MG63 (cell line): ENCODE data around the gene SH3PXD2A. TPM values are rescaled to one million over a fixed set of nuclear protein-coding genes. Genes with fewer than 3 reads are reported as not detected.
A peak's percentile ranks its signal among the peaks of the same experiment; 100 is the strongest.
"Not testable (repeated sequence)": the region's sequence is repeated elsewhere in the genome, so short reads cannot be mapped to it uniquely, and the experiment has no call there.

ENCODE experiments used
- DNase-seq: peaks from one replicate; pipeline ENCODE4 v3.0.0-alpha.2; 2020
- H3K27me3 ChIP-seq: fragments of 250-450 bp; sonication (Bioruptor Pico); 2 replicates; pipeline ENCODE4 v1.5.1; 2020; ENCODE audit warnings: mild to moderate bottlenecking, moderate library complexity
- H3K36me3 ChIP-seq: fragments of 250-450 bp; sonication (Bioruptor Pico); 2 replicates; pipeline ENCODE4 v1.5.1; 2020; ENCODE audit warnings: mild to moderate bottlenecking, moderate library complexity
- H3K4me3 ChIP-seq: fragments of 250-450 bp; sonication (Bioruptor Pico); 2 replicates; pipeline ENCODE4 v1.5.1; 2020; ENCODE audit warnings: mild to moderate bottlenecking, moderate library complexity
- H3K9me3 ChIP-seq: fragments of 250-450 bp; sonication (Bioruptor Pico); 2 replicates; pipeline ENCODE4 v1.5.1; 2020; ENCODE audit warnings: mild to moderate bottlenecking, moderate library complexity
- total RNA-seq: library from RNA; depleted of rRNA; stranded (reverse); fragments of >200 nt; shearing (Covaris generic); gene quantifications from 2 replicates; pipeline ENCODE4 v1.2.3, GENCODE V29; 2014; ENCODE audit warnings: low replicate concordance

SH3PXD2A gene
- total RNA-seq, 1 experiment from 2014 or later, result 19.2 TPM

DNA sequence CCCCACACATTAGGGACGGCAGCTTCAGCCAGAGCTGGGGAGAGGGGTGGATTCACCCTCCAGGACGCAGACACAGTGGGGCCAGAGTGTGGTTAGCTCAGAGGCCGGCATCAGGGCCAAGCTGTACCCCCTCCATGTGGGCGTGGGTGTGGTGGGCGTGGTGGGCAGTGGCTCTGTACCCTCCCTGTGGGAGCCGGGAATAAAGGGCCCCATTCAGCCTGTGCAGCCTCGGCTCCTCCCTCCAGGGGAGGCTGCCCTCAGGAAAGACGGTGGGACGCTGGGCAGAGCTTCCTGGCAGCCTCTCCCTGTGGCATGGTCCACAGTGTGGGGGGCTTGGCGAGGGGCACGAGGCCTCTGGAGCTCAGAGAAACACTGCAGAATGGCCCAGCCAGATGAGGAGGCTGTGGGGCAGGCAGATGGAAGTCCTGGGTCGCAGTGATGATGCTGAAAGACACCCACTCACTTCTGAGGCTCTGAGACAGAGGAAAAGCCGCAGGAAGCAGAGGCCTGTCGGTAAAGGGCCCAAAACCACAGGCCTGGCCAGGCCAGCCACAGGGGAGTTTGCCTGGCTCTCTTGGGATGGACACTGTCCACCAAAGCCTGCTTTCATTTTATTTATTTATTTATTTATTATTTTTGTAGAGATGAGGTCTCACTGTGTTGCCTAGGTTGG lies 108.0 kb downstream of the SH3PXD2A start:
- Histone ChIP-seq H3K27me3 (no peaks in the 10 kb centered on the region), H3K36me3 (no peaks in the 10 kb centered on the region), H3K4me3 (no peak overlapping the region), H3K9me3 (peaks cover 3% of the 10 kb centered on the region)
- no peak for DNase-seq

DNA sequence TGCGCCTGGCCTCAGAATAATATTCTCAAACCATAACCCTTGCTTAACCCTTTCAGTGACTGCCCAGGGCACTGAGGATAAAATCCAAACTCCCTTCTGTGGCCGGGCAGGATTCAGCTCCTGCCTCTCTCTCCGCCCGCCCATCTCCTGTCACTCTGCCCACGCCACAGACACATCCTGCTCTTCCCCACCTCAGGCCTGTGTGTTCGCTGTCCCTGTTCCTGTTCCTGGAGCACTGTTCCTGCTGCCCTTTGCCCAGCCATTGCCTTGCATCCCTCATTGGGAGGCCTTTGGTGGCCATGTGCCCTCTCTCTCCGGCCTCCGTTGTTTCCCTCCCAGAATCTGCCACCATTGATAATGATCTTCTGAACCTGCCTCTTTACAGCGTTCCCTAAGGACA lies 108.8 kb downstream of the SH3PXD2A start:
- no peaks in the 10 kb centered on the region for H3K27me3 ChIP-seq
- DNase-seq, result no peak
- no peaks in the 10 kb centered on the region for H3K9me3 ChIP-seq
- H3K4me3 ChIP-seq, result no peak overlapping the region
- H3K36me3 ChIP-seq, result no peaks in the 10 kb centered on the region

DNA sequence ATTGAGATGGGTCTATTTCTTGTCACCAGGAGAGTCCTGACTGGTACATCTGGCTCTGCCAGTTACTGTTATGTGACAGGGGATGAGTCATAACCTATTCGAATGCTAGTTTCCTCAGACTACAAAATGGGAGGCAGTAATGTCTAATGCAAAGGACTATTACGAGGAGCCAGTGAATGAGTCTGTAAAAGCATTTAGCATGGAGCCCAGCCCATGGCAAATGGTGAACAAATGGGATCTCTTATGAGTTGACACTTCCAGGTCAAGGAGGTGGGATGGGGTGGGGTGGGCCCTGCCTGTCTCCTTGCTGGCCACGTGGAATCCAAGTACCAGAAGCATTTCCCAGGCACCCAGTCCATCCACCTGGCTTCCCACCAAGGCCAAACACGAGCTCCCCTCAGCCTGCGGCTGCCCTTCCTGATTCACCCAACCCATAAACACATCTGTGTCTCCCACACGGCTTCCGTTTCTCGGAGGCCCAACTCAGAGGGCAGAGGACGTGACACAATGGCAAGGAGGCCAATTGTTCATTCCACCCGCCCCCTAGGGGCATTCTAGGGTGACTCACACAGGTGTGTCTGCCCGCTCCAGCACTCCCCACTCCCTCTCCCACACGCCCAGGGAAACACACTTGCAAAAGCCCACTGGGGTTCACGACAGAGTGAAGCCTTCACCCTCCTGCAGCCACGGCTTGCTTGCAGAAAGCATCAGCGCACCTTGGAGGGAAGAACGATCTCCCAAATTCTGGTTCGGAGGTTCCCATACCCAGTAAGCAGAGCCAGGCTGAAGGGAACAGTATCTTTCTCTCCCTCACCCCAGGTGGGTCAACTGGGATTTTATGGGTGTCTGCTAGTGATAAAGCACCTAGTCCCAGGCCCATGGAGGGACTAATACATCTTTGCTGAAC lies 109.8 kb downstream of the SH3PXD2A start:
- Histone ChIP-seq H3K9me3 (no peaks in the 10 kb centered on the region), H3K4me3 (no peak overlapping the region), H3K36me3 (no peaks in the 10 kb centered on the region), H3K27me3 (no peaks in the 10 kb centered on the region)
- no peak for DNase-seq

DNA sequence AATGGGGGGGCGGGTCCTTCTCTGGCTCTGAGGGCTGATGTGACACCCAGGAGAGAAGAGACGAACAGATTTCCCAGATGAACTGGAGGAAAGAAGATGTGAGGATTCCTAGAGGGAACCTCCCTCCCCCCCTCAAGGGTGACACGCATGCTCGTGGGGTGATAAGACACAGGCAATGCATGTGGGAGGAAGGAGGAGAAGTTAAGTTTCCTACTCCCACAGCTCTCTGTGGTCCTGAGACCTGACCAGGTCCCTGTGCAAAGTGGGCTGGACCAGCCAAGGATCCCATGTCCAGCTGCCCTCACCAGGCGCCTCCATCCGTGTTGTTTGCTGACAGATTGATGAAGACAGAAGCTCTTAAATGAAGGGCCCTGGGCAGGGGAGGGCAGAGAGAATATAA lies 112.6 kb downstream of the SH3PXD2A start:
- H3K36me3 ChIP-seq, result no peaks in the 10 kb centered on the region
- H3K4me3 ChIP-seq, result no peak overlapping the region
- H3K27me3 ChIP-seq, result no peaks in the 10 kb centered on the region
- no peak for DNase-seq
- no peaks in the 10 kb centered on the region for H3K9me3 ChIP-seq

DNA sequence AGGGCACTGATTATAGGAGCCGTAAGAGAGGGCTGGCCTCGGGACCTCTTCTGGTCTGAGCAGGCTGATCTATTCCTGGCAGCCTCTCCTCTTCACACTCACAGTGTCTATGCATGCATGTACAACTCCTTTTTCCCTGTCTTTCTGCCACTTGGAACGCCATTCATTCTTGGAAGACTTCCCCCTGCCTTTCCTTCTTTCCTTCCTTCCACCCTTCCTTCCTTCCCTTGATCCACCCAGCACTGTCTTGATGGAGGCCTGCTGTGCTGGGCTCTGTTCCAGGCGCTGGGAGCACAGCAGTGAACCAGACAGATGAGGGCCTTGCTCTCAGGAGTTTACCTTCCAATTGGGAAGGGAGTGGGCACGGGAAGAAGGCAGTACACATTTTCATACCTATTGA lies 114.8 kb downstream of the SH3PXD2A start:
- no peak for DNase-seq
- Histone ChIP-seq H3K9me3 (no peaks in the 10 kb centered on the region), H3K36me3 (no peaks in the 10 kb centered on the region), H3K4me3 (no peak overlapping the region), H3K27me3 (no peaks in the 10 kb centered on the region)

DNA sequence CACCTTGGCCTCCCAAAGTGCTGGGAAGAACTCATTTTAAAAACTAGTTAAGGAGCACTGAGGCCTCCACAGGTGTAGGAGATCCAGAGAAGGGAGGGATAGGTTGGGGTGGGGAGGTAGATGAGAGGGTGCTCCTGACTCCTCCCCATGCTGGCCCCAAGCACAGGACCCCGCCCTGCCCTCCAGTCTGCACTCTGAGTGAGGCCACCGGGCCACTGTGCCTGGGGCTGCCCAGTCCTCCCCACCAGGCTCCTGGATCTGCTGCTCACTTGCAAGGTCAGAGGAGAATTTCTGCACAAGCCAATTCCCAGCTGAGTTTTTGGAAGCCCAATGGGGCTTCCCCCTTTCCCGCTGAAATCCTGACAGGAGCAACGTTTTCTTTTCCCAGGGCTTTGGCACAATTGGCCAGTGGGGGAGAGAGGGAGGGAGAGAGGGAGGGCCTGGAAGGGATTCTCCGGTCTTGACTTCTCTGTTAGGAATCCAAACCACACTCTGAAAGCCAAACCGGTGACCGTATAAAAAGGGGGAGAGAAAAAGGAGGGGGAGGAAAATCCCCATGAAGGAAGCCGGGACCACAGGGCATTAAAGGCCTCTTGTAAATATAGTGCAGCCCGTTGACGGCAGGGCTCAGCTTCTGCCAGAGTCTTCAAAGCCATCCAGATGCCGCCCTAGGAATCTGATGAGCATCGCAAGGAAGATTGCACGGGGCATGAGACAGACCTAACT lies 116.2 kb downstream of the SH3PXD2A start:
- no peak overlapping the region for H3K4me3 ChIP-seq

DNA sequence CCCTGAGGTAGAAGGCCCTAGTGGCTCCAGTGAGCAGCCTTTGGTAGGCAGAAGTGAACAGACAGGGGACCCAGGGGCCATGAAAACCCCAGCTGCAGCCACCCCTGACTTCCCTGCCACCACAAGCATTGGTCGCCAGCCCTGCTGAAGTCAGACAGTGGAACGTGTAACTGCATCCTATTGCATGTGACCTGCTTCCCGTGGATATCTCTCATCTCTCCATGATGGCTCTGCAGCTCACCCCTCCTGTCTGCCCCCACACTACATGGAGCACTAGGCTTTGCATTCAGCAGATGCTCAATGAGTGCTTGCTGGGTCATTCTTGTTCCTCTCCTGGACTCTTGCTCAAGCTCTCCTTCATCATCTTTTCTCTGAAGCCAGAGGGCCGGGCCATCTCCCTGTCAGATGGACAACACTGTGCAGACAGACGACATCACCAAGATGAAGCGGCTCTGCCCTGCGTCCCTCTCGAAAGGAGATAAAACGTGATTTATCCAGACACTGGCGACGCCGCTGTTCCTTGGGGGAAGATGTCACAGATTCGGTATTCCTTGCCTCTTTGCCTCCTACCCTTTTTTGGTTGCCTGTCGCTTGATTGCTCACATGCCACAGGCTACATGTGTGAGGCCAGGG lies 117.5 kb downstream of the SH3PXD2A start:
- H3K9me3 ChIP-seq, result no peaks in the 10 kb centered on the region
- no peaks in the 10 kb centered on the region for H3K36me3 ChIP-seq
- H3K4me3 ChIP-seq, result no peak overlapping the region
- no peak for DNase-seq
- H3K27me3 ChIP-seq, result no peaks in the 10 kb centered on the region

More for the DNA sequence above, 116.2 kb downstream of the SH3PXD2A start:
- no peaks in the 10 kb centered on the region for H3K36me3 ChIP-seq
- no peaks in the 10 kb centered on the region for H3K9me3 ChIP-seq
- DNase-seq, result peak; percentile 92
- H3K27me3 ChIP-seq, result no peaks in the 10 kb centered on the region

DNA sequence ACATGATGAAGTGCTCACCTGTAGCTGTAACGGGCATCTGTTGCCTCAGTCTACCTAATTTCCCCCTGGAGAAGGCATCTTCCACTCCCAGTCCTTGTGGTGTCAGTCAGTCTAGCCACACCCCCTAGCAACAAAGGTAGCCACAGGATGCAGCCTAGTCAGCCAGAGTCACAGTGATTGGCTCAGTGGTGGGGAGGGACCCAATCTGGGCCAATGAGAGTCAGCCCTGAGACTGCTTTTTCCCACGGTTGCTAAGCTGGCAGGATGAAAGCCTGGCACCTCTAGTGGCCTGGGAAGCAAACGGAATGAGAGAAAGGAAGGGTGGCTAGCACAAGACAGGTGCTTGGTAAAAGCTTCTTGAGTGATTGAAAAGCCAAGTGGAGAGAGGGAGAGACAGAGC lies 118.6 kb downstream of the SH3PXD2A start:
- Histone ChIP-seq H3K9me3 (no peaks in the 10 kb centered on the region), H3K4me3 (no peak overlapping the region), H3K27me3 (no peaks in the 10 kb centered on the region), H3K36me3 (no peaks in the 10 kb centered on the region)
- DNase-seq, result peak; percentile 57

DNA sequence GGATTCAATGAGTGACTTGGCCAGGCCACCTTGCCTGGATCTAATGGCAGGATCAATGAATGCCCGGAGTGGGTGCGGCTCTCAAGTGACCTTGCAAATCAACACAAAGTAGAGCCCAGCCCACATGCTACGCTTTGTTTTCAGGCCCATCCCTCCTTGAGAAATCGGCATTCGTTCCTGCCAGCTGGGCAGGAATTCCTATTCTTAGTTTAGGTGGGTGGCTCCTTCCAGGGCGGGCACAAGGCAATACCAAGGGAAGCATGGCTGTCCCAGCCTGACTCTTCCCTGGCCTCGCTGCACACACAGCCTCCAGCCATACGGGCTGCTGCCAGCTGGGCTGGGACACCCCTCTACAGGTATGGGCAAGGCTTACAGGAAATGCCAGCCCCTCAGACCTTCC lies 119.3 kb downstream of the SH3PXD2A start:
- no peak for DNase-seq
- Histone ChIP-seq H3K4me3 (no peak overlapping the region), H3K9me3 (no peaks in the 10 kb centered on the region), H3K36me3 (no peaks in the 10 kb centered on the region), H3K27me3 (no peaks in the 10 kb centered on the region)

DNA sequence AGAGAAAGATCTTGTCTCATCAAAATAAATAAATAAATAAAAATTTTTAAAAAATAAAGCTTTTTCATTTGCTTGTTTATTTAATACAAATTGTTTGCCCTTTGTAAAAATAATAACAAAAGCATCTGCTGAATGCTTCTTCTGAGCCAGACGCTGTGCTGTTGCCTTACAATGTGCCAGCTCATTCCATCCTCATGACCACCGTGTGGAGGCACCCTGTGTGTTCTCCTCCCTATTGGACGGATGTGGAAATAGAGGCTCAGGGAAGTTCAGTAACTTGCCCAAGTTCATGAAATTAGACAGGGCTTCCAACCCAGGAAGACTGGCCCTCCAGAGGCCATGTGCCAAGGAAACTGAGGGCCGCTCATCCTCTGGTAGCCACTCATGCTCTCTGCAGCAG lies 120.6 kb downstream of the SH3PXD2A start:
- Histone ChIP-seq H3K9me3 (no peaks in the 10 kb centered on the region), H3K4me3 (no peak overlapping the region), H3K36me3 (no peaks in the 10 kb centered on the region), H3K27me3 (no peaks in the 10 kb centered on the region)
- peak; percentile 74 for DNase-seq

DNA sequence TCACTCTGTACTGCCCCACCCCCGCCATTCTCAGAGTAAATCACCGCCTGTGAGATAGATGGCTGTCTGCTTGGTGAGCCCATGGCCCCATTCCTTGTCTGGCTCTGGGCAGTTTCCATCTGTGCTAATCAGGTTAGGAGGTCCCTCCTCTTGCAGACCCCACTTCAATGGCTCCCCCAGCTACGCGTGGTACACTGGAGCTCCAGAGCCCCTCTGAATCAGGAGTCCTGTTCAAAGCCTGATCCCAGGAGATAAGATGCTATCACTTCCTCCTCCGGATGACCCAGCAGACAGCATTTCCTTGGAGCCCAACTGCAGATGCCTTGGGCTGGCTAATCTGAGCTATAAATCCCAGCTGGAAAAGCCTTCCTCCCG lies 122.3 kb downstream of the SH3PXD2A start:
- DNase-seq, result no peak
- Histone ChIP-seq H3K9me3 (no peaks in the 10 kb centered on the region), H3K36me3 (no peaks in the 10 kb centered on the region), H3K4me3 (no peak overlapping the region), H3K27me3 (no peaks in the 10 kb centered on the region)

DNA sequence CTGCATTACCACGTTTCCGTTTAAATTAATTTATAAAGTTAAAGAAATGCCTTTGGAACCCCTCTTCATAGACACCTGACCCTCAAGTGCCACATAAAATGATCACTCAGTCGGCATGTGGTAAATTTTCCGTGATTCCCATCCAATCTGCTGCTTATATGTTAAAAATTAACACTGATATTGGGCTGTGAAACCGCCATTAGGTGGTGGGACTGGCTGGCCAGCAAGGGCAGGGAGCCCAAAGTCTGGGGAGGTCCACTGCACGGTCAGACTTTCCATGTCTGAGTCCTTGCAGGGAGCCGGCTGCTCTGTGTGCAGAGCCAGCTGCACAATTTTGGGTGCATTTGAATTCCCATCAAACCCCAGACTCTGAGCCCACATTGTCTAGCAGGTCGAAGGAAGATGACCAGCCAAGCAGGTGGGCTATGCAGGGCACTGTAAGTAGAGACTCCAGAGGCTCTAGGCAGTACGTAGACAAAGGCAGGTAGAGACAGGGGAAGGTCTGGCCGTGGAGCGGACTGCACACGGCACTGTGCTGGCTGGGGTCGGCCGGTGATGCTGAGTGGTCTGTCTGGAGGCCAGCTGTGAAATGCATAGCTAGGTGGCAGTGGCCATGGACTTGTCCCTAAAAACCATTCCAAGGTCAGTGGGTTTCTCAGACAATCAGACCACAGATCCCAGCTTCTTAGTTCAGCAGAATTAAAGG lies 122.9 kb downstream of the SH3PXD2A start:
- no peak overlapping the region for H3K4me3 ChIP-seq
- no peak for DNase-seq
- no peaks in the 10 kb centered on the region for H3K9me3 ChIP-seq
- H3K36me3 ChIP-seq, result no peaks in the 10 kb centered on the region
- no peaks in the 10 kb centered on the region for H3K27me3 ChIP-seq

DNA sequence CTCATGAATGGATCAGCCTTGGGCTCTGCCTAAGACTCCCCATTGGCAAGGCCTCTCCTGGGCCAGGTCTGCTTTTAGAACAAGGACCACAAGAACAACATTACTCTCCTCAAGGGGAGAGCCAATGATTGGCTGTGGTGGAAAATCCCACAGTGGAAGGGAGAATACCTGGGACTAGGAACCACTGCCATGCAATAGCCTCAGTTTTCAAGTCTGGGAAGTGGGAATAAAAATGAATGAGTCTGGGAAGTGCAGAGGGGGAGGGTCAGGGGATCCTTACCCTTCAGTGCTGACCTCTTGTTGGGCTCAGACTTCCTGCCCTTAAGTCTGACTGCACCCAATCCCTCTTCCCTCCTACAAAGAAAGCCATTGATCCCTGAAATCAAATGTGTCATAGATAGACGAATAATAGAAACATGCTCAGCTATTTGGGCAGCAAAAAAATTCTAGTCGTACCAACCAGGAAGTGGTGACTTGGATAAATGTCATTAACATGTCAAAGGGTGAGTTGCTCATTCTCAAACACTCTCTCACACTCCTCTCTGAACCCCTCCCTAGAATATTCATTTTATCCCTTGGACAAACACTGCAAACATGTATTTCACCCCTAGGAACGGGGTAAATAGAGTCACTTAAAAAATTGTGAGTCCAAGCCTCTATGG lies 123.6 kb downstream of the SH3PXD2A start:
- H3K4me3 ChIP-seq, result no peak overlapping the region
- no peaks in the 10 kb centered on the region for H3K27me3 ChIP-seq
- H3K9me3 ChIP-seq, result no peaks in the 10 kb centered on the region
- no peak for DNase-seq
- H3K36me3 ChIP-seq, result no peaks in the 10 kb centered on the region

DNA sequence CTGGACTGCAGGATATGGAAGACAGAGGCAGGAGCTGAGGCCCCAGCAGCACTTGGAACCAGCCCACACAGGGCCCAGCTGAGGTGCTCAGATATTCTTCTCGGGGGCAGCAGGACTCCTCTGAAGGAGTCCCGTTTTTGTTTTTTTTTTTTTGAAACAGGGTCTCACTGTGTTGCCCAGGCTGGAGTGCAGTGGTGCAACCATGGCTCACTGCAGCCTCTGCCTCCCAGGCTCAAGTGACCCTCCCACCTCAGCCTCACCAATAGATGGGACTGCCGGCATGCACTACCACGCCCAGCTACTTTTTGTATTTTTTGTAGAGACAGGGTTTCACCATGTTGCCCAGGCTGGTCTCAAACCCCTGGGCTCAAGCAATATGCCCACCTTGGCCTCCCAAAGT lies 124.3 kb downstream of the SH3PXD2A start:
- not testable (repeated sequence) for DNase-seq, H3K36me3 ChIP-seq, H3K27me3 ChIP-seq

DNA sequence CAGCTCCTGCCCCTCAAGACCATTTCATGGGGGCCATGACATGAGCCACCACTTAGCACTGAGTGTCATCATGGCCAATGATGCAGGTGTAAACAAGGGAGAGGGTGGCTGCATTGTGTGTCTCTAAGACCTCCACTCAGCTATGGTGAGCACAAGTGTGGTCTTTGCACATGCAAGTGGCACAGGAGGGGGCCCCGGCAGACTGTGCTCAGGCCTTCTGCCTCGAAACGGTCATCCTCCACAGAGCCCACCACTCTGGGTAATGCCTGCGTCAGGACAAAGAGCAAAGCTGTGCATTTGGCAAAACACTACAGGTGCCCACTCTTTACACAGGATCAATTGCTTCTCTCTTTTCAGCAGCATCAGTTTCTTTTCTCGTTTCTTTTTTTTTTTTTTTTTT lies 125.5 kb downstream of the SH3PXD2A start:
- no peak overlapping the region for H3K4me3 ChIP-seq
- no peak for DNase-seq
- no peaks in the 10 kb centered on the region for H3K27me3 ChIP-seq
- no peaks in the 10 kb centered on the region for H3K9me3 ChIP-seq
- H3K36me3 ChIP-seq, result no peaks in the 10 kb centered on the region

More for the DNA sequence above, 124.3 kb downstream of the SH3PXD2A start:
- H3K9me3 ChIP-seq, H3K4me3 ChIP-seq: not testable (repeated sequence)
